Skeletal muscle cell (primary cell): ENCODE measurements around the gene ITIH4.

Source experiments
- DNase-seq: peaks from one replicate; pipeline ENCODE4 v3.0.0-alpha.2; 2010; ENCODE audit warnings: low read depth
- H3K4me3 ChIP-seq: 2 replicates; pipeline ENCODE4 v1.5.1; 2011; ENCODE audit warnings: low read depth, mild to moderate bottlenecking, control low read depth, low read length, moderate library complexity

Gene ITIH4

GRCh38 chr3:52809662-52810377 is 20.7 kb downstream of the ITIH4 start:
- DNase-seq, result no peak
- H3K4me3 ChIP-seq, result no peak overlapping the region

DNA sequence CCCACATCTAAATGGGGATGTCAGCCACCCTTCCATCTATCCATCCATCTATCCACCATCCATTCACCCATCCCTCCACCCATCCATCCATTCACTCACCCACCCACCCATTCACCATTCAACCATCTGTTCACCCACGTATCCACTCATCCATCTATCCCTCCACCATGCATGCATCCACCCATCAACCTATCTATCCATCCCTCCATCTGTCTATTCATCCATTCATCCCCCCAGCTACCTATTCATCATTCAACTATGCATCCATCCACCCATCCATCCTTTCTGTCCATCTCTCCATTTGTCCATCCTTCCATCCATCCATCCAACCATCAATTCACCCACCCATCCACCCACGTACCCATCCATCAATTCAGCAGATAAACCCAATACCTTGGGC is 21.3 kb downstream of the ITIH4 start:
- no peak overlapping the region for H3K4me3 ChIP-seq
- DNase-seq, result no peak

DNA sequence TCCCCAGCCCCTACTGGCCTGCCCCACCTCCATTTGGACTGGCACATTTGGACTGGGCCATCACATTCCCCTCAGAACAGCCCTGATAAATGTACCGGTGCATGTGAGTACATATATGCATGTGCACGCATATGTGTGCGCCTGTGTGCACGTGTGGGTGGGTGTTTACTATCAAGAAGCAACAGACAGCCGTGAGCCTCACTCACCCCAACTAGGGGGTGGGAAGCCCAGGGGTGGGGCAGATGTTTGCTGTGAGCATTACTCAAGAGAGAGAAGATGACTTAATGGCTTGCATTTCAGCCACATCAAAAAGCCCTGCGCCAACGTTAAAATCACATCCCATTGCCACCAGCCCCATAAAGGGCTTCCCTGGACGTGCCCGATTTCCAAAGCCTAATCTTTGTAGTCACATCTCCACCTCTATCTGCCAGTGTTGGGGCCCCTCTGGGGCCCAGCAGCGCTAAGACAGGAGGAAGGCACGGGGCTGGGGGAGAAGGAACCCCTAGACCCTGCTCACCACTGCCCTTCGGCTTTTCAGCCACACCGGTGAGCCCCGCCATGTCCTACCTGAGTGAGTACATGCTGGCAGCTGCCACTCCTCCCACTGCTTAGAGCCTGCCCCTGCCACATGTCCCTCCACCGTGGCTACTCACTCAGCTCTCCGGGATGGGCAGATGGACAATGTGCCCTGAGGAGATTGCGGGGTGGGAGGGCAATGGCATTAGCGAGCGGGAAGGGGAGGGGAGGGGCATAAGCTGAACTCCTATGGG is 25.0 kb downstream of the ITIH4 start:
- H3K4me3 ChIP-seq, result no peak overlapping the region
- DNase-seq, result no peak

- H3K4me3 ChIP-seq, result no peak overlapping the region
- DNase-seq, result no peak
Measured at GRCh38 chr3:52801839-52802238, 28.6 kb downstream of the ITIH4 start.

DNA sequence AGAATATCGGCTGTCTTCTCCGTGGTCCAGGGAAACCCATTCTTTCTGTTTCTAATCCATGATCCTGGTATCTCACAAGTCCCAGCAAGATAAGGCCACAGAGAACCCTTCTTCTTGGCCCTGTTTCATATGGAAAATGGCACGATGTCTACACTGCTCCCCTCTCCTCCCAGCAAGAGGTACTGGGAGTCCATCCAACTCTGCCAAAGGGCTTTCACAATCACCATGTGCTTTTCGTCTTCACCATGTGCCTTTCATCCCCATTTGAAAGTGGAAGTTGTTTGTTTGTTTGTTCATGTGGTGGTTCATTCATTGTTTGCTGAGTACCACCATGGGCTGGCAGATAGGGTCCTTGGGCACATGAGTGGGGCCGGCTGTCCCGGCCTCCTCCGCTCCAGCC is 30.4 kb downstream of the ITIH4 start:
- H3K4me3 ChIP-seq, result no peak overlapping the region
- no peak for DNase-seq

DNA sequence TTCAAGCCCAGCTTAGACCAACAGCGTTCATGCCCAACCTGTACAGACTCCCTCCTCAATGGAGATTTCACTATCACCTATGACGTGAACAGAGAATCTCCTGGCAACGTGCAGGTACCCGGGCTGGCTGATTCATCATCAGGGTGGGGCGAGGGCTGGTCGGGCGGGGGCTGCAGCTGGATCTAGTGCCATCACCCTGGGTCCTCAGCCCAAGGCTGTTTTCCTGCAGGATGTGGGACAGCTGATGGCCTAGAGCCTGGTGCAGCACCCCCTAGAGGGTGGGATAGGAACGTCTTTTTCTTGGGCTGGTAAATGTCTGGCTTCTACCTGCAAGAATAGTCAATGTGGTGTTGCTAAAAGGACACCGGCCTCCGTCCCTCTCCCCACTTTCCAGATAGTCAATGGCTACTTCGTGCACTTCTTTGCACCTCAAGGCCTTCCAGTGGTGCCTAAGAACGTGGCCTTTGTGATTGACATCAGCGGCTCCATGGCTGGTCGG is 31.4 kb downstream of the ITIH4 start:
- H3K4me3 ChIP-seq, result no peak overlapping the region
- no peak for DNase-seq

GRCh38 chr3:52798376-52798977 is 32.0 kb downstream of the ITIH4 start:
- DNase-seq, result no peak
- no peak overlapping the region for H3K4me3 ChIP-seq

DNA sequence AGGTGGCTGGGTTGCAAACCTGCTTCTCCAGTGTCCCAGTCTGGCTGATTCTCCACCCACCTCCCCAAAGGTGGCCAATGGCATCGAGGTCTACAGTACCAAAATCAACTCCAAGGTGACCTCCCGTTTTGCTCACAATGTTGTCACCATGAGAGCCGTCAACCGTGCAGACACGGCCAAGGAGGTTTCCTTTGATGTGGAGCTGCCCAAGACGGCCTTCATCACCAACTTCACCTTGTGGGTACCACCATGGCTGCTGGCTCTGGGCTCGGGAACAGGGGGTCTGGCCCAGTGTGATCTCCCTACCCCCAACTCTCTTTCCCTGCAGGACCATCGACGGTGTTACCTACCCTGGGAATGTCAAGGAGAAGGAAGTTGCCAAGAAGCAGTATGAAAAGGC is 34.1 kb downstream of the ITIH4 start:
- H3K4me3 ChIP-seq, result no peak overlapping the region
- no peak for DNase-seq

- no peak for DNase-seq
- H3K4me3 ChIP-seq, result no peak overlapping the region
Measured at GRCh38 chr3:52795298-52795900, 35.1 kb downstream of the ITIH4 start.

- DNase-seq, result no peak
- no peak within 1 kb of the TSS for H3K4me3 ChIP-seq
Measured at GRCh38 chr3:52794612-52795099, 35.8 kb downstream of the ITIH4 start, which contains the start of gene ITIH3. TSS of gene ITIH3 (plus strand) at chr3:52794796. CDS start at chr3:52794804, 8 bp downstream.

DNA sequence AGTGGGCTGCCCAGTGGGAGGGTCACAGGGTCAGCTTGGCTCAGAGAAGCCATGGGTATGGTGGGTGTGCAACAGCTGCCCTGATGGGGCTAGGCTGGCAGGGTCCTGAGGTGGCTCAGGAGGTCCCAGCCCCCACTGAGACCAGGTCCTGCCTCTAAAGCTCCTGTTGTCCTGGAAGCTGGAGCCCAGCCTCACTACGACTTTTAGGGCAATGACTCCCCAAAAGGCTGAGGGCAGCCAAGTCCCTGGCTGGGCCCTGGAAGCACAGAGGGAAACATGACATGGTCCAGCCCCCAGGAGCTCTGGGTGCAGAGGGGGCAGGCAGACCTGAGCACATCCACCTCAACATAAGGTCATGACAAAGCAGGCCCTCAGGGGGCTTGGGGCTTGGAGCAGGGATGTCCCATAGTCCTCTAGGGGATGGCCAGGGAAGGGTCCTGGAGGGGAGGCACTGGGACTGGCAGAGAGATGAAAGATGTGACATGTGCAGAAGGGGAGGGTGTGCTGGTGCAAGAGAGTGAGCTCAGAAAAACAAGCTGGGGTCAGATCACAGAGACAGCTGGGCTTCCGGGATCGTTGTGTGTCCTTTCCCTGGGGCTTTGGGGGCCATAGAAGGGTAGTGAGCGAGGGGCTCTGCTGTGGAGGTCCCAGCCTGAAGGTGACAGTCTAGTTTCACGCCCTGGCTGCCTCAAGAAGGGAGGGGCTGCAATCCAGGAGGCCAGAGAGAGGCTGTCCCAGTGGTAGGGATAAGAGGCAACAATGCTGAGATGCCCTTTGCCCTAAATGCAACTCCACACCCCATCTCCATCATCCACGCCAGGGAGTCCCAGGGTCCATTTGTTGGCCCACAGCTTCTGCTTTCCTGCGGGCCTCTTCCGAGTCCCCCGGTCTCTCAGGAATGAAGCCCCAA is 36.5 kb downstream of the ITIH4 start:
- no peak for DNase-seq
- H3K4me3 ChIP-seq, result no peak overlapping the region

DNA sequence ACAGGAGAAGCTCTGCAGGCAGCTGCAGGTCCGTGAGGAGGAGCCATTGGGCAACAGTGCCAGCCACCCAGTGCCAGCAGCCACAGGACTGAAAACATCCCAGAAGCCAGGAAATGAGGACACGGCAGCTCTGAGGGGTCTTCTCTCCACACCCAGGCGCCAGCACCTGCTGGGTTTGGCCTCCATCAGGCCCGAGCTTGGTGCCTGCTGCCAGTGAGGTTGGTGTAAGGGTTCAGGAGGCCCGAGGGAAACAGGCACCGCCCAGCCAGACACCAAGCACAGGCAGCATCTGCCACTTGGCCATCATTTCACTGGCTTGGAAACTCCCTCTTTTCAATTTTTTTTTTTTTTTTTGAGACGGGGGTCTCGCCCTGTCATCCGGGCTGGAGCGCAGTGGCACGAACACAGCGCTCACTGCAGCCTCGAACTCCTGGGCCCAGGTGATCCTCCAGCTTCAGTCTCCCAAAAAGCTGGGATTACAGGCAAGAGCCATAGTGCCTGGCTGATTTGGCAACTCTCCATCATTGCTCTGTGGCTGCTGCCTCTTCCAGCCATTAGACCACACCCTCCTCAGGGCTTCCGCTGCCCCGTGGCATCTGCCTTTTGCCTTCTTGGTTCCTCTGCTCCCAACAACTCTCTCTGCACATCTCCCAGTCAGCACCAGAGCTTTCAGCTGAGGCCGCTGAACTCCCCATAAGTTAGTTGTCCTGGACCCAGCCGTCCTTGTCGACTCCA is 37.3 kb downstream of the ITIH4 start:
- no peak overlapping the region for H3K4me3 ChIP-seq
- DNase-seq, result no peak

DNA sequence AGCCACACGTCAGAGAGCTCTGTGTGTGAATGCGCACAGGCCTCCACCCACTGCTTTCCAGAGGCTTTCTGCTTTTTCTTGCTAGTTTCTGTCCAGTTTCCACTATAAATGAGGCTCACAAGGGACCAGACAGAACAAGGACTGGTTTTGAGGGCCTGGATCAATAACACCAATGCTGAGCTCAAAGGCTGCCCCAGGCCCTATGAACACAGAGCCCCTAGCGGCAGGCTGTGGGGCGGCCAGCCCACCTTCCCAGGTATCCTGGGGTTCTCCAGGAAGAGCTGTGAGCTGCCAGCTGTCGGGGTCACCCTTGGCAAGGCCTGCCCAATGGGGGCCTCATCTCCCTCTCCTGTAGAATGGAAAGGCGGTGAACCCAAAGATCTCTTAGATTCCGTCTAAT is 38.1 kb downstream of the ITIH4 start:
- no peak for DNase-seq
- no peak overlapping the region for H3K4me3 ChIP-seq

DNA sequence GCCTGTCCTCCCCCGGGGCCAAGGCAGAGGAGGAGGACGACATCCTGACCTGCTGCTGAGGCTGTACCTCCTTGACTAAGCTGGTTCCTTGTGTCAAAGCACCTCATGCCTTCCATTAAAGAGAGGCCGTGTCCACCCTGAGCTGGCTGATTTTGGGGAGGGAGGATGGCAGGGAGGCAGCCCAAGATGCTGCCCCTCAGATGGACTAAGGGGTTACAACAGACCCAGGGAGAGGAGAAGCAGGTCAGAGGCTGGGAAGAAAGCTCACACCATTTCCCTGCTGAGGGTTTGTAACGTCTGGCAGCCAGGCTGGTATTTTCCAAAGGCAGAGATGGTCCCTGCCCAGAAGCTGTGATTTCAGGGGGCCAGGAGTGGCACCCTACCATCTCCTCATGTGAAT is 38.5 kb downstream of the ITIH4 start:
- H3K4me3 ChIP-seq, result no peak overlapping the region
- DNase-seq, result no peak

DNA sequence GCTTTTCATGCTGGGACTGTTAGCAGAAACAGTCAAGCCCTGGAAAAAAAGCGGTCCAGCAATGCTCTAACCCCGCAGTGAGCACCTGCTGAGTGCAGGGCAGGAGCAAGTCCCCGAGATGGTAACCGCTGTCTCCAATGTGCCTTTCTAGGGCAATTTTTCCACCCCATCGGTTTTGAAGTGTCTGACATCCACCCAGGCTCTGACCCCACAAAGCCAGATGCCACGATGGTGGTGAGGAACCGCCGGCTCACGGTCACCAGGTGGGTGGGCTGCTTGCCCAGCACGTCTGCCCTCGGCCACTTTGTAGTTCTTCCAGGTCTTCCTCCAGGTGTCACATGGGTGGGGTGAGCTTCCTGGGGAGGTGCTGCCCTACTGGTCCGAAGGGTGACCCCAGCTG is 39.1 kb downstream of the ITIH4 start:
- no peak for DNase-seq

DNA sequence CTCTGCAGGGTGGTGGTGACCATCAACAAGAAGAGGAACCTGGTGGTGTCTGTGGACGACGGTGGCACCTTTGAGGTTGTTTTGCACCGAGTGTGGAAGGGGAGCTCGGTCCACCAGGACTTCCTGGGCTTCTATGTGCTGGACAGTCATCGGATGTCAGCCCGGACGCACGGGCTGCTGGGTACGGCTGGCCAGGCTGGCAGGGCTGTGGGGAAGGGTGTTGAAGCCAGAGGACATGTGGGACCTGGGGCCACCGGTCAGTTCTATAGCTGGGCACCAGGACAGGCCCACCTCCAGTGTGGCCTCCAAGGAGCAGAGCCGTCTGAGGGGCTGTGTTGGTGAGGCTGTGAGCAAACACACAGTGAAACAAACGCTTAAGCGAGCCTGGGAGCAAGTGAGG is 39.7 kb downstream of the ITIH4 start:
- H3K4me3 ChIP-seq, result no peak overlapping the region

More for the DNA sequence above, 39.1 kb downstream of the ITIH4 start:
- no peak overlapping the region for H3K4me3 ChIP-seq

DNA sequence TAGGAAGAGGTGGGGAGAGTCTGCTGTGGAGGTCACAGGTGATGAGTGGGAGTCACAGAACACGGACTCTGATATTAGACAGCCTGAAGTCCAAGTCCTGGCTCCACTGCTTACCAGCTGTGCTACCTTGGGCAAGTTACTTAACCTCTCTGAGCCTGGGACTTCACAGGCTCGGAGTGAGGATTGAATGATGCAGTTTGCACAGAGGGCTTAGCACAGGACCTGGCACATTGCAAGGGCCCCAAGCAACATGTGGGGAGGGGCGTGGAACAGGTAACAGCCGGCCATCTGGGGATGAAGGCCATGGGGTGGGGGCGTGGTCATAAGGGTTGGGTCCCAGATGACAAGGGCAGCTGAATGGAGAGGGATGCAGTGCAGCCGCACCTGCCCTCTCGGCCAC is 40.1 kb downstream of the ITIH4 start:
- no peak for DNase-seq
- no peak overlapping the region for H3K4me3 ChIP-seq

More for the DNA sequence above, 39.7 kb downstream of the ITIH4 start:
- DNase-seq, result no peak

GRCh38 chr3:52789746-52790040 is 40.8 kb downstream of the ITIH4 start:
- no peak overlapping the region for H3K4me3 ChIP-seq

More at GRCh38 chr3:52789746-52790040, 40.8 kb downstream of the ITIH4 start:
- no peak for DNase-seq
